Brain microvascular endothelial cell (primary cell): ENCODE data around the gene KAZN.

ENCODE experiments used
- DNase-seq: peaks from one replicate; pipeline ENCODE4 v3.0.0-alpha.2; 2020
- H3K27ac ChIP-seq: fragments of 250-450 bp; sonication (Bioruptor Pico); 2 replicates; pipeline ENCODE4 v1.5.1; 2020; ENCODE audit warnings: mild to moderate bottlenecking, moderate library complexity
- H3K27me3 ChIP-seq: fragments of 250-450 bp; sonication (Bioruptor Pico); replicated peaks from 2 replicates; pipeline ENCODE4 v1.5.1; 2020; ENCODE audit warnings: mild to moderate bottlenecking
- H3K36me3 ChIP-seq: fragments of 250-450 bp; sonication (Bioruptor Pico); replicated peaks from 2 replicates; pipeline ENCODE4 v1.5.1; 2020; ENCODE audit warnings: mild to moderate bottlenecking
- H3K4me3 ChIP-seq: 2 replicates; pipeline ENCODE4 v1.5.1; 2011; ENCODE audit warnings: low read depth, mild to moderate bottlenecking, control low read depth, low read length, moderate library complexity
- CTCF ChIP-seq: IDR thresholded peaks from 2 replicates; pipeline ENCODE4 v1.5.1; 2011; ENCODE audit warnings: low read depth, mild to moderate bottlenecking, moderate library complexity, low read length, control low read depth, inconsistent platforms; ENCODE audit errors: missing control alignments
- in situ Hi-C: cut with HindIII; loops from 2 replicates; pipeline ENCODE4 v1.10.0; 2017; ENCODE audit warnings: low sequenced_read_pairs, low pct_ligation_motif_present

KAZN gene

GRCh38 chr1:15118579-15118978 lies 520.1 kb downstream of the KAZN start:
- in situ Hi-C loops, result no loop called here
- no peak for DNase-seq
- no peak for TF ChIP-seq CTCF
- Histone ChIP-seq H3K36me3 (no peaks in the 10 kb centered on the region), H3K27me3 (peaks cover 2% of the 10 kb centered on the region), H3K4me3 (no peak overlapping the region), H3K27ac (no peak overlapping the region)

- no peak overlapping the region for H3K27ac ChIP-seq
- H3K36me3 ChIP-seq, result no peaks in the 10 kb centered on the region
- in situ Hi-C loops, result no loop called here
- peaks cover 2% of the 10 kb centered on the region for H3K27me3 ChIP-seq
- H3K4me3 ChIP-seq, result no peak overlapping the region
- no peak for TF ChIP-seq CTCF
- DNase-seq, result no peak
Measured at GRCh38 chr1:15120251-15120945, 521.9 kb downstream of the KAZN start.

GRCh38 chr1:15122331-15122730 lies 523.8 kb downstream of the KAZN start:
- H3K4me3 ChIP-seq, result no peak overlapping the region
- in situ Hi-C loops, result no loop called here
- TF ChIP-seq CTCF, result no peak
- H3K36me3 ChIP-seq, result no peaks in the 10 kb centered on the region
- DNase-seq, result no peak
- H3K27ac ChIP-seq, result no peak overlapping the region
- H3K27me3 ChIP-seq, result peaks cover 2% of the 10 kb centered on the region

DNA sequence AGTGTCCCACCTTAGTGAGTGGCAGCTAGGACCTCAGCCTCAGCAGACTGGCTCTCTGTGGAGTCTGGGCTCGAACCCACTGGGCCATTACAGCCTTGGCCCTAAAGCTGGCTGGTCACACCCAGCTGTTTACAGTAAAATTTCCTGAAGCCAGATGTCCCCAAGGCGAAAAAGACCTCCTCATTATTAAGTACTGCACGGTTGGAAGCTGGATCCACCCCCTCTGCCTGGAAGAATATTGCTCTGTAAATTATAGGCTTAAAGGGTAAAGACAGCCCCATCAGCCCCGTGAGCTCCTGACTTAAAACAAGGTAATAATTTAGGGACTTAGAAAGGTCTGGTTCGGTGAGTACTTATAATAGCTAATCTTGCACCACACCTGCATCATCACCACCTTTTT lies 524.8 kb downstream of the KAZN start:
- Histone ChIP-seq H3K4me3 (no peak overlapping the region), H3K27ac (no peak overlapping the region), H3K27me3 (peaks cover 2% of the 10 kb centered on the region), H3K36me3 (no peaks in the 10 kb centered on the region)
- in situ Hi-C loops, result no loop called here
- no peak for TF ChIP-seq CTCF
- no peak for DNase-seq

GRCh38 chr1:15123925-15124324 lies 525.4 kb downstream of the KAZN start:
- Histone ChIP-seq H3K4me3 (no peak overlapping the region), H3K27me3 (peaks cover 2% of the 10 kb centered on the region), H3K36me3 (no peaks in the 10 kb centered on the region), H3K27ac (no peak overlapping the region)
- no peak for DNase-seq
- TF ChIP-seq CTCF, result no peak
- in situ Hi-C loops, result no loop called here
